Measurements from ENCODE around the gene CNTROB. TPM values are rescaled to one million over a fixed set of nuclear protein-coding genes. Genes with fewer than 3 reads are reported as not detected.
A peak's percentile ranks its signal among the peaks of the same experiment; 100 is the strongest.

Gene CNTROB
- total RNA-seq, 1 donor from 2014 or later: 13.7 TPM

- Histone ChIP-seq H3K4me1 (no peaks in the 10 kb centered on the region), H3K36me3 (no peaks in the 10 kb centered on the region), H3K27ac (no peak overlapping the region), H3K4me3 (no peak overlapping the region), H3K27me3 (no peaks in the 10 kb centered on the region), H3K9me3 (peaks cover 8 to 18% of the 10 kb centered on the region in 2 donors)
- no peak for DNase-seq (ENCODE audit: low spot score in 2 of 2)
- intact Hi-C loops (cut with DNase I): no loop called here
- TF ChIP-seq CTCF (IDR thresholded peaks at IDR 0.05): no peak
Measured at GRCh38 chr17:7971651-7972050, 39.6 kb downstream of the CNTROB start.

- intact Hi-C loops (cut with DNase I): no loop called here
Measured at GRCh38 chr17:7972131-7972785, 40.3 kb downstream of the CNTROB start.

GRCh38 chr17:7974638-7975131 is 42.7 kb downstream of the CNTROB start:
- intact Hi-C loops (cut with DNase I): no loop called here
- no peaks in the 10 kb centered on the region for H3K36me3 ChIP-seq
- DNase-seq (ENCODE audit: low spot score in 2 of 2): peak in 1 of 2 donors; percentile 13
- no peak overlapping the region for H3K27ac ChIP-seq
- H3K4me3 ChIP-seq: no peak overlapping the region
- TF ChIP-seq CTCF (IDR thresholded peaks at IDR 0.05): no peak
- H3K9me3 ChIP-seq: peaks cover 8 to 18% of the 10 kb centered on the region in 2 donors
- H3K4me1 ChIP-seq: no peaks in the 10 kb centered on the region
- H3K27me3 ChIP-seq: no peaks in the 10 kb centered on the region

More at GRCh38 chr17:7972131-7972785, 40.3 kb downstream of the CNTROB start:
- H3K4me3 ChIP-seq: no peak overlapping the region
- no peak overlapping the region for H3K27ac ChIP-seq
- peaks cover 8 to 18% of the 10 kb centered on the region in 2 donors for H3K9me3 ChIP-seq
- DNase-seq (ENCODE audit: low spot score in 2 of 2): peak in 1 of 2 donors; percentile 47
- no peaks in the 10 kb centered on the region for H3K27me3 ChIP-seq
- no peaks in the 10 kb centered on the region for H3K36me3 ChIP-seq
- no peaks in the 10 kb centered on the region for H3K4me1 ChIP-seq
- no peak for TF ChIP-seq CTCF (IDR thresholded peaks at IDR 0.05)

- intact Hi-C loops (cut with DNase I): no loop called here
- no peak for TF ChIP-seq CTCF (IDR thresholded peaks at IDR 0.05)
- Histone ChIP-seq H3K36me3 (no peaks in the 10 kb centered on the region), H3K4me3 (no peak overlapping the region), H3K27ac (no peak overlapping the region), H3K27me3 (no peaks in the 10 kb centered on the region), H3K9me3 (peaks cover 8 to 18% of the 10 kb centered on the region in 2 donors), H3K4me1 (no peaks in the 10 kb centered on the region)
- DNase-seq (ENCODE audit: low spot score in 2 of 2): peak in 1 of 2 donors; percentile 44
Measured at GRCh38 chr17:7977039-7977438, 45.0 kb downstream of the CNTROB start.

GRCh38 chr17:7977805-7978204 is 45.8 kb downstream of the CNTROB start:
- H3K9me3 ChIP-seq: peaks cover 8 to 18% of the 10 kb centered on the region in 2 donors
- no peak overlapping the region for H3K4me3 ChIP-seq
- H3K4me1 ChIP-seq: no peaks in the 10 kb centered on the region
- H3K27ac ChIP-seq: no peak overlapping the region
- intact Hi-C loops (cut with DNase I): no loop called here
- no peaks in the 10 kb centered on the region for H3K27me3 ChIP-seq
- DNase-seq (ENCODE audit: low spot score in 2 of 2): no peak
- no peaks in the 10 kb centered on the region for H3K36me3 ChIP-seq
- no peak for TF ChIP-seq CTCF (IDR thresholded peaks at IDR 0.05)
